GM18511 (cell line): ENCODE measurements around the gene TSPAN33.

Source experiments
- ATAC-seq: cut with Tn5 transposase; IDR thresholded peaks from one replicate; pipeline ENCODE4 v1.9.1; 2021; ENCODE audit warnings: mild to moderate bottlenecking, moderate library complexity; ENCODE audit not compliant: unreplicated experiment

Gene TSPAN33

GRCh38 chr7:129144095-129144833 is at the start of gene TSPAN33:
TSPAN33 (plus strand) TSS chr7:129144707; CDS start chr7:129144981, 274 bp downstream.
- peak; percentile 76 for ATAC-seq

GRCh38 chr7:129095258-129095657 is 49.2 kb upstream of the TSPAN33 start:
- ATAC-seq, result peak; percentile 82

- no peak for ATAC-seq
These were observed 46.0 kb upstream of the TSPAN33 start for GRCh38 chr7:129098409-129099084.

GRCh38 chr7:129100827-129101166 is 43.7 kb upstream of the TSPAN33 start:
- no peak for ATAC-seq

GRCh38 chr7:129101746-129102145 is 42.8 kb upstream of the TSPAN33 start:
- no peak for ATAC-seq

GRCh38 chr7:129103561-129104324 is 40.8 kb upstream of the TSPAN33 start:
- ATAC-seq, result no peak

- ATAC-seq, result no peak
These were observed 35.9 kb upstream of the TSPAN33 start for GRCh38 chr7:129108581-129108980.

GRCh38 chr7:129110258-129110981 is 34.1 kb upstream of the TSPAN33 start:
- ATAC-seq, result no peak

- ATAC-seq, result no peak
These were observed 33.5 kb upstream of the TSPAN33 start for GRCh38 chr7:129110982-129111376.

GRCh38 chr7:129115676-129116075 is 28.8 kb upstream of the TSPAN33 start:
- no peak for ATAC-seq

- ATAC-seq, result no peak
These were observed 26.3 kb upstream of the TSPAN33 start for GRCh38 chr7:129118182-129118581.

GRCh38 chr7:129118976-129119375 is 25.5 kb upstream of the TSPAN33 start:
- no peak for ATAC-seq

GRCh38 chr7:129121501-129122077 is 22.9 kb upstream of the TSPAN33 start:
- ATAC-seq, result peak; percentile 17

GRCh38 chr7:129122078-129122750 is 22.3 kb upstream of the TSPAN33 start:
- ATAC-seq, result peak; percentile 67

- ATAC-seq, result peak; percentile 62
These were observed 21.6 kb upstream of the TSPAN33 start for GRCh38 chr7:129122751-129123509.

GRCh38 chr7:129123510-129123857 is 21.0 kb upstream of the TSPAN33 start:
- ATAC-seq, result no peak

- no peak for ATAC-seq
These were observed 18.2 kb upstream of the TSPAN33 start for GRCh38 chr7:129126314-129126713.

GRCh38 chr7:129127154-129127553 is 17.4 kb upstream of the TSPAN33 start:
- ATAC-seq, result no peak

- ATAC-seq, result no peak
These were observed 16.9 kb upstream of the TSPAN33 start for GRCh38 chr7:129127601-129128000.
